ENCODE results near the gene SLC24A3. TPM values are rescaled to one million over a fixed set of nuclear protein-coding genes. Genes with fewer than 3 reads are reported as not detected.

The SLC24A3 gene
- total and polyA plus RNA-seq, 9 donors = 4.8 to 40.5 (median 18.6) TPM

GRCh38 chr20:19423900-19424620 is 211.6 kb downstream of the SLC24A3 start:
- DNase-seq = no peak
- Histone ChIP-seq H3K4me1 (ENCODE audit: insufficient read depth) (no peaks in the 10 kb centered on the region), H3K36me3 (no peaks in the 10 kb centered on the region), H3K4me3 (no peak overlapping the region), H3K27me3 (no peaks in the 10 kb centered on the region), H3K27ac (no peak overlapping the region), H3K9me3 (no peaks in the 10 kb centered on the region)
- intact Hi-C loops (cut with DNase I) = no loop called here
- TF ChIP-seq POLR2A (IDR thresholded peaks at IDR 0.05) = no peak
- TF ChIP-seq CTCF (IDR thresholded peaks at IDR 0.05) = no peak
- TF ChIP-seq EP300 (IDR thresholded peaks at IDR 0.05) = no peak
- 75 to 83% (median 79%) methylated on average over 8 of the region's 8 CpGs for WGBS, 3 donors

- Histone ChIP-seq H3K4me3 (no peak overlapping the region), H3K4me1 (ENCODE audit: insufficient read depth) (no peaks in the 10 kb centered on the region), H3K36me3 (no peaks in the 10 kb centered on the region), H3K27me3 (no peaks in the 10 kb centered on the region), H3K27ac (no peak overlapping the region), H3K9me3 (no peaks in the 10 kb centered on the region)
- intact Hi-C loops (cut with DNase I) = no loop called here
- TF ChIP-seq CTCF (IDR thresholded peaks at IDR 0.05) = no peak
- TF ChIP-seq POLR2A (IDR thresholded peaks at IDR 0.05) = no peak
- TF ChIP-seq EP300 (IDR thresholded peaks at IDR 0.05) = no peak
- WGBS, 3 donors = 68 to 82% (median 70%) methylated on average over 3 of the region's 3 CpGs
- no peak for DNase-seq
Observed at GRCh38 chr20:19426356-19426755, 213.9 kb downstream of the SLC24A3 start.

- 82 to 84% (median 83%) methylated on average over 9 of the region's 9 CpGs for WGBS, 3 donors
- Histone ChIP-seq H3K4me1 (ENCODE audit: insufficient read depth) (no peaks in the 10 kb centered on the region), H3K9me3 (no peaks in the 10 kb centered on the region), H3K27ac (no peak overlapping the region), H3K4me3 (no peak overlapping the region), H3K36me3 (no peaks in the 10 kb centered on the region), H3K27me3 (no peaks in the 10 kb centered on the region)
- TF ChIP-seq EP300 (IDR thresholded peaks at IDR 0.05) = no peak
- no peak for TF ChIP-seq POLR2A (IDR thresholded peaks at IDR 0.05)
- TF ChIP-seq CTCF (IDR thresholded peaks at IDR 0.05) = no peak
- no peak for DNase-seq
- intact Hi-C loops (cut with DNase I) = no loop called here
Observed at GRCh38 chr20:19427480-19427879, 215.0 kb downstream of the SLC24A3 start.

- intact Hi-C loops (cut with DNase I) = no loop called here
- 65 to 70% (median 68%) methylated on average over 7 of the region's 7 CpGs for WGBS, 3 donors
- H3K27me3 ChIP-seq = no peaks in the 10 kb centered on the region
- no peak overlapping the region for H3K4me3 ChIP-seq
- H3K27ac ChIP-seq = no peak overlapping the region
- H3K36me3 ChIP-seq = no peaks in the 10 kb centered on the region
- no peaks in the 10 kb centered on the region for H3K4me1 ChIP-seq (ENCODE audit: insufficient read depth)
- no peaks in the 10 kb centered on the region for H3K9me3 ChIP-seq
- no peak for DNase-seq
- no peak for TF ChIP-seq CTCF (IDR thresholded peaks at IDR 0.05)
- TF ChIP-seq EP300 (IDR thresholded peaks at IDR 0.05) = no peak
- TF ChIP-seq POLR2A (IDR thresholded peaks at IDR 0.05) = no peak
Observed at GRCh38 chr20:19427913-19428312, 215.5 kb downstream of the SLC24A3 start.
